ENCODE data around the gene MGST2. TPM values are rescaled to one million over a fixed set of nuclear protein-coding genes. Genes with fewer than 3 reads are reported as not detected.

Gene MGST2
- total RNA-seq, 1 donor from 2014 or later: 17.6 TPM

DNA sequence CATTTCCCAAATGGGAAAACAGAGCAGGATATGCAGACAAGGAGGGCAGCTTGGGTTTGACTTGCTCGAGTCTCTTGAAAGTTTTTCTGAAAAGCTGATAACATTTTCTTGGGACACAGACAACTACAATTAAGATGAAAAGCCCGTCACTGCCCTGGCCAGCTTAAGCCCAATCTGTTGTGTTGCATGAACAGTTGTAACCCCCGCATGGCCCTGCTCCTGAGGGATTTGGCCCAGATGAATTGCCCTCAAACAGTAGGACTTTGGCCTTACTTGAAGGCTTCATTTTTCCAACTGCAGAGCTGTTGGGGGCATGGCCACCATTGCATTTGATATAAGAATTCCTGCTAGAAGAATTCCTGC, 40.5 kb upstream of the MGST2 start:
- H3K27me3 ChIP-seq (ENCODE audit: insufficient read depth, low read length): peaks cover 2% of the 10 kb centered on the region
- no peaks in the 10 kb centered on the region for H3K4me1 ChIP-seq (ENCODE audit: insufficient read depth, low read length)
- no peaks in the 10 kb centered on the region for H3K36me3 ChIP-seq (ENCODE audit: insufficient read depth, low read length)
- H3K4me3 Mint-ChIP-seq (ENCODE audit: unreplicated experiment): no peak overlapping the region
- H3K36me3 Mint-ChIP-seq (ENCODE audit: low read depth, unreplicated experiment): no peaks in the 10 kb centered on the region
- H4K20me1 ChIP-seq (ENCODE audit: insufficient read depth, low read length): no peaks in the 10 kb centered on the region
- FAIRE-seq (no peak), DNase-seq (ENCODE audit: low read depth) (no peak)
- peaks cover 2% of the 10 kb centered on the region for H3K9me3 Mint-ChIP-seq (ENCODE audit: unreplicated experiment)
- no peaks in the 10 kb centered on the region for H3K4me1 Mint-ChIP-seq (ENCODE audit: low read depth, unreplicated experiment)
- no peak overlapping the region for H3K4me2 ChIP-seq (ENCODE audit: low read length)
- H3K9ac ChIP-seq (ENCODE audit: low read length): no peak overlapping the region
- H3K27ac Mint-ChIP-seq (ENCODE audit: unreplicated experiment): no peak overlapping the region
- H3K4me3 ChIP-seq (ENCODE audit: insufficient read depth, low read depth, low read length): no peak overlapping the region
- no peak overlapping the region for H2AFZ ChIP-seq (ENCODE audit: low read depth, low read length)
- H3K27ac ChIP-seq (ENCODE audit: low read depth, low read length): no peak overlapping the region
- H3K27me3 Mint-ChIP-seq (ENCODE audit: low read depth, unreplicated experiment): peaks cover 28% of the 10 kb centered on the region
- TF ChIP-seq EZH2 (IDR thresholded peaks at IDR 0.05; ENCODE audit: insufficient read depth, low read length): no peak
- TF ChIP-seq, protein P1, sequence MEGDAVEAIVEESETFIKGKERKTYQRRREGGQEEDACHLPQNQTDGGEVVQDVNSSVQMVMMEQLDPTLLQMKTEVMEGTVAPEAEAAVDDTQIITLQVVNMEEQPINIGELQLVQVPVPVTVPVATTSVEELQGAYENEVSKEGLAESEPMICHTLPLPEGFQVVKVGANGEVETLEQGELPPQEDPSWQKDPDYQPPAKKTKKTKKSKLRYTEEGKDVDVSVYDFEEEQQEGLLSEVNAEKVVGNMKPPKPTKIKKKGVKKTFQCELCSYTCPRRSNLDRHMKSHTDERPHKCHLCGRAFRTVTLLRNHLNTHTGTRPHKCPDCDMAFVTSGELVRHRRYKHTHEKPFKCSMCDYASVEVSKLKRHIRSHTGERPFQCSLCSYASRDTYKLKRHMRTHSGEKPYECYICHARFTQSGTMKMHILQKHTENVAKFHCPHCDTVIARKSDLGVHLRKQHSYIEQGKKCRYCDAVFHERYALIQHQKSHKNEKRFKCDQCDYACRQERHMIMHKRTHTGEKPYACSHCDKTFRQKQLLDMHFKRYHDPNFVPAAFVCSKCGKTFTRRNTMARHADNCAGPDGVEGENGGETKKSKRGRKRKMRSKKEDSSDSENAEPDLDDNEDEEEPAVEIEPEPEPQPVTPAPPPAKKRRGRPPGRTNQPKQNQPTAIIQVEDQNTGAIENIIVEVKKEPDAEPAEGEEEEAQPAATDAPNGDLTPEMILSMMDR (IDR thresholded peaks at IDR 0.05; ENCODE audit: insufficient read depth, low read depth, low read length): no peak
- H3K79me2 ChIP-seq (ENCODE audit: insufficient read depth, low read length): no peaks in the 10 kb centered on the region
- H3K9me3 ChIP-seq (ENCODE audit: insufficient read depth, low read depth, low read length): no peaks in the 10 kb centered on the region

DNA sequence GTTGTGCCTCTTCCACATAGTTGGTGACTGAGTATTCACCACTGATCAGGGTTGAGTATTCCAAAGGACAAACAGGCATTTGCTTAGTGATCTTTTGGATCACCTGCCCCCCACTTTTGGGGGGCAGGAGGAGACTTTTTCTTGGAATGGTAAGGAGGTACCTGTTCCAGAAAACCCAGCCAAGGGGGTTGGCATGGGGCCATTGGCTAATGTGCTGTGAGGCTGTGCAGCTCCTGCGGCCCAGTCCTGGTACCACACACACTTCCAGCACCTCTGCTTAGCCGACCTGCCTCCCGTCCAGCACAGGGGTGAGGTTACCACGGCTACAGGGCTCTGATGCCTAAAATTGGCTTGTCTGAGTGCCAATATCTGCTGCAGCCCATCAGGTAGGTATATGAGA, 40.1 kb upstream of the MGST2 start:
- TF ChIP-seq, protein P1 (IDR thresholded peaks at IDR 0.05; ENCODE audit: insufficient read depth, low read depth, low read length): no peak
- no peak for TF ChIP-seq EZH2 (IDR thresholded peaks at IDR 0.05; ENCODE audit: insufficient read depth, low read length)

DNA sequence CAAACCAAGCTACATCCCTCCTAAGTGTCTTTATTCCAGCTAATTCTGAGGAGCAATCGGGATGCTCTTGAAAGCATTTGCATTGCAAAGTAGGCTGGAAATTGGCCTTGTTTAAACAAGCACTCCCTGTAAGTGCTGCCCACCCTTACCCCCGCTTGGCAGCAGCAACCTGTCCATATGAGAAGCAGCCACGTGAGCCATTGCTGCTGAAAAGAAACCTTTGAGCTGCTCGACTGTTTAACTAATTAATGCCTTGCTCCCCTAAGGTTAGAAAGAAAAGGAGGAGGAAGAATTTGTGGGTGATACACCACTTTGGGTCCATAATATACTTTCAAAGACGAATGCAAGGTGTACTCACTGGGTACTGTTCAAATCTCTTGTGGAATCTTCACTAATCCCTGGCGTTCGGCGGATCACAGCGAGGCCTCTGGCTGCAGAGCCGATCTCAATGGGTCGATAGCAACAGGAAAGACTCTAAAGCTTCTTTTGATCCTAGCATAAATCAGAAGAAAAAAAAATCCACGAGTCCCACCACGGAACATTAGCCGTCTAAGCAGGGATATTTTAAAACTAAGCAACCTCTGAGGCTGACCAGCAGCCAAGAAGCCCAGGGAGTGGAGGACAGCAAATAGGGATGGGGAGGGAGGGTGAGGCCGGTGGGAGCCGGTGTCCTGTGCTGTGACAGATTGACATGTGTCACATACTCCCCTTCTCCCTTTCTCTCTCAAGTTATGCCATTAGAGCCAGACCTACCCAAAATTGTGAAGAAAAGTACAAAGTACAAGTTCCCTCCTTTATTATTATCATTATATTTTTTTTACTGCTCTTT, 37.2 kb upstream of the MGST2 start:
- Mint-ChIP-seq H3K36me3 (ENCODE audit: low read depth, unreplicated experiment) (no peaks in the 10 kb centered on the region), H3K4me3 (ENCODE audit: unreplicated experiment) (no peak overlapping the region), H3K27ac (ENCODE audit: unreplicated experiment) (no peak overlapping the region), H3K4me1 (ENCODE audit: low read depth, unreplicated experiment) (peaks cover 6% of the 10 kb centered on the region), H3K27me3 (ENCODE audit: low read depth, unreplicated experiment) (peaks cover 30% of the 10 kb centered on the region), H3K9me3 (ENCODE audit: unreplicated experiment) (no peaks in the 10 kb centered on the region)
- H3K27me3 ChIP-seq (ENCODE audit: insufficient read depth, low read length): peaks cover 11% of the 10 kb centered on the region
- H3K79me2 ChIP-seq (ENCODE audit: insufficient read depth, low read length): no peaks in the 10 kb centered on the region
- no peak overlapping the region for H3K27ac ChIP-seq (ENCODE audit: low read depth, low read length)
- no peaks in the 10 kb centered on the region for H3K4me1 ChIP-seq (ENCODE audit: insufficient read depth, low read length)
- FAIRE-seq (no peak), DNase-seq (ENCODE audit: low read depth) (no peak)
- no peaks in the 10 kb centered on the region for H4K20me1 ChIP-seq (ENCODE audit: insufficient read depth, low read length)
- TF ChIP-seq, protein P1 (IDR thresholded peaks at IDR 0.05; ENCODE audit: insufficient read depth, low read depth, low read length): no peak
- no peak for TF ChIP-seq EZH2 (IDR thresholded peaks at IDR 0.05; ENCODE audit: insufficient read depth, low read length)
- peak overlapping the region; percentile 41 for H3K4me2 ChIP-seq (ENCODE audit: low read length)
- H3K9ac ChIP-seq (ENCODE audit: low read length): no peak overlapping the region
- H2AFZ ChIP-seq (ENCODE audit: low read depth, low read length): peak overlapping the region; percentile 68
- no peaks in the 10 kb centered on the region for H3K36me3 ChIP-seq (ENCODE audit: insufficient read depth, low read length)
- no peaks in the 10 kb centered on the region for H3K9me3 ChIP-seq (ENCODE audit: insufficient read depth, low read depth, low read length)
- no peak overlapping the region for H3K4me3 ChIP-seq (ENCODE audit: insufficient read depth, low read depth, low read length)

More for the DNA sequence above, 40.1 kb upstream of the MGST2 start:
- Mint-ChIP-seq H3K4me3 (ENCODE audit: unreplicated experiment) (no peak overlapping the region), H3K27ac (ENCODE audit: unreplicated experiment) (no peak overlapping the region), H3K27me3 (ENCODE audit: low read depth, unreplicated experiment) (peaks cover 28% of the 10 kb centered on the region), H3K36me3 (ENCODE audit: low read depth, unreplicated experiment) (no peaks in the 10 kb centered on the region), H3K9me3 (ENCODE audit: unreplicated experiment) (peaks cover 2% of the 10 kb centered on the region), H3K4me1 (ENCODE audit: low read depth, unreplicated experiment) (no peaks in the 10 kb centered on the region)
- Histone ChIP-seq H3K27ac (ENCODE audit: low read depth, low read length) (no peak overlapping the region), H3K27me3 (ENCODE audit: insufficient read depth, low read length) (peaks cover 2% of the 10 kb centered on the region), H3K79me2 (ENCODE audit: insufficient read depth, low read length) (no peaks in the 10 kb centered on the region), H2AFZ (ENCODE audit: low read depth, low read length) (no peak overlapping the region), H3K9me3 (ENCODE audit: insufficient read depth, low read depth, low read length) (no peaks in the 10 kb centered on the region), H4K20me1 (ENCODE audit: insufficient read depth, low read length) (no peaks in the 10 kb centered on the region), H3K36me3 (ENCODE audit: insufficient read depth, low read length) (no peaks in the 10 kb centered on the region), H3K4me2 (ENCODE audit: low read length) (no peak overlapping the region), H3K4me3 (ENCODE audit: insufficient read depth, low read depth, low read length) (no peak overlapping the region), H3K4me1 (ENCODE audit: insufficient read depth, low read length) (no peaks in the 10 kb centered on the region), H3K9ac (ENCODE audit: low read length) (no peak overlapping the region)
- DNase-seq (ENCODE audit: low read depth) (no peak), FAIRE-seq (no peak)
